HG02840 (cell line): ENCODE results near the gene BUD23.
"Not testable (repeated sequence)": the region's sequence is repeated elsewhere in the genome, so short reads cannot be mapped to it uniquely, and the experiment has no call there.

Source experiments
- ATAC-seq: cut with Tn5 transposase; IDR thresholded peaks from one replicate; pipeline ENCODE4 v1.9.1; 2021; ENCODE audit warnings: mild to moderate bottlenecking, moderate library complexity, moderate number of reproducible peaks; ENCODE audit not compliant: unreplicated experiment, low FRiP score

BUD23 gene

GRCh38 chr7:73683056-73683787, at the start of gene BUD23, which contains the start of gene DNAJC30:
TSS of gene BUD23 (plus strand) at chr7:73683597. CDS start at chr7:73683626, 29 bp downstream.
TSS of gene DNAJC30 (minus strand) at chr7:73683453. CDS start at chr7:73683423, 30 bp downstream.
- peak; percentile 89 for ATAC-seq

- ATAC-seq: no peak
Observed at GRCh38 chr7:73633844-73634243, 49.6 kb upstream of the BUD23 start.

GRCh38 chr7:73635428-73636200, 47.8 kb upstream of the BUD23 start:
- ATAC-seq: no peak

- no peak for ATAC-seq
Observed at GRCh38 chr7:73638911-73639310, 44.5 kb upstream of the BUD23 start.

GRCh38 chr7:73642834-73643233, 40.6 kb upstream of the BUD23 start:
- no peak for ATAC-seq

- ATAC-seq: no peak
Observed at GRCh38 chr7:73644688-73645286, 38.6 kb upstream of the BUD23 start.

- ATAC-seq: no peak
Observed at GRCh38 chr7:73645643-73646174, 37.7 kb upstream of the BUD23 start.

- no peak for ATAC-seq
Observed at GRCh38 chr7:73646785-73647724, 36.3 kb upstream of the BUD23 start.

GRCh38 chr7:73647725-73648592, 35.4 kb upstream of the BUD23 start:
- no peak for ATAC-seq

- ATAC-seq: no peak
Observed at GRCh38 chr7:73648593-73649332, 34.6 kb upstream of the BUD23 start.

- no peak for ATAC-seq
Observed at GRCh38 chr7:73649576-73649975, 33.8 kb upstream of the BUD23 start.

GRCh38 chr7:73650524-73650923, 32.9 kb upstream of the BUD23 start:
- no peak for ATAC-seq

- ATAC-seq: no peak
Observed at GRCh38 chr7:73652541-73652949, 30.9 kb upstream of the BUD23 start.

GRCh38 chr7:73655309-73655708, 28.1 kb upstream of the BUD23 start:
- not testable (repeated sequence) for ATAC-seq

GRCh38 chr7:73659983-73660382, 23.4 kb upstream of the BUD23 start:
- no peak for ATAC-seq

- not testable (repeated sequence) for ATAC-seq
Observed at GRCh38 chr7:73660594-73660993, 22.8 kb upstream of the BUD23 start.

GRCh38 chr7:73663033-73663432, 20.4 kb upstream of the BUD23 start:
- ATAC-seq: no peak

GRCh38 chr7:73667344-73668102, 15.9 kb upstream of the BUD23 start, which contains the start of gene VPS37D:
TSS of gene VPS37D (plus strand) at chr7:73667831. CDS start at chr7:73667959, 128 bp downstream.
- peak; percentile 76 for ATAC-seq
